AG04449 (cell line): ENCODE results near the gene GDPD5.

Experiments
- CTCF ChIA-PET: fragments of 350-600 bp; formaldehyde crosslinking; extraction: SDS; loops from one replicate; lab custom pipeline; 2021; ENCODE audit warnings: antibody characterized with exemption; lab: Yijun Ruan, JAX
- POLR2A ChIA-PET: fragments of 400-600, 350-600 bp; formaldehyde crosslinking; extraction: SDS; loops from one replicate; lab custom pipeline; 2020; ENCODE audit warnings: antibody characterized with exemption, inconsistent platforms; lab: Yijun Ruan, JAX
- DNase-seq: peaks from one replicate; pipeline ENCODE4 v3.0.0-alpha.2; 2010; ENCODE audit warnings: low read depth, low spot score
- H3K4me3 ChIP-seq: 2 replicates; pipeline ENCODE4 v1.5.1; 2011; ENCODE audit warnings: low read depth, mild to moderate bottlenecking, control low read depth, low read length
- TF ChIP-seq, protein P1 (sequence below): IDR thresholded peaks from one replicate; pipeline ENCODE4 v1.5.1; 2011; ENCODE audit warnings: mild to moderate bottlenecking, moderate library complexity, low read length, control low read depth, inconsistent platforms; ENCODE audit not compliant: insufficient read depth; ENCODE audit errors: missing control alignments

Gene GDPD5

DNA sequence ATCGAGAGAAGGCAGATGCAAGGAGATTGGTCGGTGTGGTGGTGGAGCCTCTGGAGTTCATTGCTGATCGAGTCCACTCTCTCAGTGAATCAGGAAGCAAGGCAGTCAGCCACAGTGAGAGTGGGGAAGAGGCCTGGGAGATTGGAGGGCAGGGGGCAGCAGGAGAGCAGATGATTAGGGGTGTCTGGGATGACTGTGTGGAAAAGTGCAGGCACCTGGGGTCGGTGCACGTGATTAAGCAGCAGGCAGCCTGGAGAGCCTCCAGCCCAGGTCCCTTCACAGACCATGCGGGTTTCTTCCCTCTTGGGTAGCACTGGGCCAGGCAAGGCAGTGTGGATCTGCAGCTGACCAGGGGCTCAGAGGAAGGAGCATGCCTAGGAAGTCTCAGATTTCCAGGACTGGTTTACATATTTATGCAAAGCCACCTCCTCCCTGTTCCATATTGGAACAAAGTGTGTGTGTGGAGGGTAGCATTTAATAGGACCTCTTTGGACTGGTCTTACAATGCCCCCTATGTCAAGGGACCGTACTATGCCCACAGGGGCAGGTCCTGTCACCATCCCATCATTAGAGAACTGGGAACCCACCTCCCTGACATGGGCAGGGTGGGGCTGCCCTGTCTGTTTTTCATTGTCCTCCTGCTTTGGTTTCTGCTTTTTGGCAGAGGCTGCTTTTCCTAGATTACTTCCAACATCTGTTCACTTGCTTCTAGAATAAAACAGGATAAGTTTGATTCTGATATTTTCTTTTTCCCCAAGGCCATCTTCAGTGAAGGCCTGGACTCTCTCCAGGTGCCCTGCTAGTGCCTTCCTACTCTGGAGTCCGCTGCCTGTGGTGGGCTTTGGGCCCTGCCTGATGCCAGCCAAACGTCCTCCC, 14.0 kb upstream of the GDPD5 start:
- TF ChIP-seq, protein P1, sequence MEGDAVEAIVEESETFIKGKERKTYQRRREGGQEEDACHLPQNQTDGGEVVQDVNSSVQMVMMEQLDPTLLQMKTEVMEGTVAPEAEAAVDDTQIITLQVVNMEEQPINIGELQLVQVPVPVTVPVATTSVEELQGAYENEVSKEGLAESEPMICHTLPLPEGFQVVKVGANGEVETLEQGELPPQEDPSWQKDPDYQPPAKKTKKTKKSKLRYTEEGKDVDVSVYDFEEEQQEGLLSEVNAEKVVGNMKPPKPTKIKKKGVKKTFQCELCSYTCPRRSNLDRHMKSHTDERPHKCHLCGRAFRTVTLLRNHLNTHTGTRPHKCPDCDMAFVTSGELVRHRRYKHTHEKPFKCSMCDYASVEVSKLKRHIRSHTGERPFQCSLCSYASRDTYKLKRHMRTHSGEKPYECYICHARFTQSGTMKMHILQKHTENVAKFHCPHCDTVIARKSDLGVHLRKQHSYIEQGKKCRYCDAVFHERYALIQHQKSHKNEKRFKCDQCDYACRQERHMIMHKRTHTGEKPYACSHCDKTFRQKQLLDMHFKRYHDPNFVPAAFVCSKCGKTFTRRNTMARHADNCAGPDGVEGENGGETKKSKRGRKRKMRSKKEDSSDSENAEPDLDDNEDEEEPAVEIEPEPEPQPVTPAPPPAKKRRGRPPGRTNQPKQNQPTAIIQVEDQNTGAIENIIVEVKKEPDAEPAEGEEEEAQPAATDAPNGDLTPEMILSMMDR, result no peak
- POLR2A ChIA-PET, result no interaction called here
- CTCF ChIA-PET, result interaction anchor here (0.7 to 4.1 kb wide), 5 partner anchors 9 to 151 kb away, joined by 3 to 19 read pairs (median 5); partner anchors contain the start of gene GDPD5
- H3K4me3 ChIP-seq, result no peak overlapping the region
- DNase-seq, result no peak

- H3K4me3 ChIP-seq, result no peak overlapping the region
- TF ChIP-seq, protein P1, result no peak
- ChIA-PET POLR2A (interaction anchor here (0.6 kb wide), 1 partner anchor 15 kb away, joined by 3 read pairs; no protein-coding TSS in a partner anchor), CTCF (interaction anchor here (1.1 to 4.1 kb wide), 5 partner anchors 8 to 150 kb away, joined by 4 to 19 read pairs (median 7); partner anchors contain the start of gene GDPD5)
- DNase-seq, result no peak
Measured at GRCh38 chr11:75538150-75538942, 12.6 kb upstream of the GDPD5 start.

GRCh38 chr11:75537740-75538139, 12.0 kb upstream of the GDPD5 start:
- no peak overlapping the region for H3K4me3 ChIP-seq
- POLR2A ChIA-PET, result no interaction called here
- CTCF ChIA-PET, result interaction anchor here (1.2 to 22.5 kb wide), 5 partner anchors 9 to 149 kb away, joined by 3 to 658 read pairs (median 16); no protein-coding TSS in a partner anchor
- DNase-seq, result no peak
- TF ChIP-seq, protein P1, result no peak

DNA sequence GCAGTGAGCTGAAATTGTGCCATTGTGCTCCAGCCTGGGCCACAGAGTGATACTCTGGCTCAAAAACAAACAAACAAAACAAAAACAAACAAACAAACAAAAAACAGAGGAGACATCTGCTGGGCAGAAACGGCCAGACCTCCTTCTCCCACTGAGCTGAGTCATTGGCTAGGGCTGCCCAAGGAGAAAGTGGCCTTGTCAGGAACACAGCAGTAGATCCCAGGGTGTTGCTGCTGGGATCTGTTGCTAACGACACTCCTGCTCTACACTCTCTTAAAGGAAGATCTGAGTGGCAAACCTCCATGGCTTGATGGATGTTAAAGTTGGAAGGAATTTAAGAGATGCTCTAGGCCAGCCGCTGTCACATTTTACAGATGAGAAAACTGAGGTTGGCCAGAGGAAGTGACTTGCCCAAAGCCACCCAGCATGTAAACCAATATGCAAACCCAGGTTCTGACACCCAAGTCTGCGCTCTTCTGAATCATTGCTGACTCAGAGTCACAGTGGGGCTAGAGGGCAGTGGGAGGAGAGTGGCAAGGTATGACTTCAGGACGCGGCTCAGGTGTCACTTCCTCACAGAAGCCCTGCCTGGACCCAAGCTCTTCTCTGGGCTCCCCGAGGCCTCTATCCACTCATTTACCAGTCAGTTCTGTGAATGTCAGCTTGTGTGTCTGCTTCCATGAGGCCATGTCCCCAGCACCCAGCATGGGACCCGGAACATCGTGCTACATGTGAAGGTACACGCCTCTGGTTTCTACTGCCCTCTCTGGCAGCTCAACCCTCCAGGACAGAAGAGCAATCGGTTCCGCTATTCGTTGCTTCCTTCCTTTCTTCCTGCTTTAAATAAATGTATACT, 11.3 kb upstream of the GDPD5 start:
- POLR2A ChIA-PET, result no interaction called here
- no peak overlapping the region for H3K4me3 ChIP-seq
- CTCF ChIA-PET, result interaction anchor here (0.8 to 22.5 kb wide), 11 partner anchors 10 to 257 kb away, joined by 3 to 658 read pairs (median 6); partner anchors contain the start of gene GDPD5
- no peak for DNase-seq
- TF ChIP-seq, protein P1, result no peak

- CTCF ChIA-PET, result interaction anchor here (0.6 to 22.5 kb wide), 12 partner anchors 9 to 255 kb away, joined by 3 to 658 read pairs (median 32); partner anchors contain the start of gene GDPD5
- TF ChIP-seq, protein P1, result no peak
- POLR2A ChIA-PET, result interaction anchor here (1.0 kb wide), 1 partner anchor 31 kb away, joined by 5 read pairs; no protein-coding TSS in a partner anchor
- no peak for DNase-seq
- no peak overlapping the region for H3K4me3 ChIP-seq
Measured at GRCh38 chr11:75535071-75535470, 9.3 kb upstream of the GDPD5 start.
